ENCODE results near the gene DNAJB1.

- TF ChIP-seq POLR2A (IDR thresholded peaks at IDR 0.05; ENCODE audit: low read depth, low read length): no peak
- no peak for TF ChIP-seq POLR2AphosphoS5 (IDR thresholded peaks at IDR 0.05; ENCODE audit: low read depth, low read length)
- TF ChIP-seq SPI1 (IDR thresholded peaks at IDR 0.05; ENCODE audit: low read depth, low read length): no peak
- TF ChIP-seq TAF1 (IDR thresholded peaks at IDR 0.05; ENCODE audit: low read depth, low read length): no peak
- no peak for TF ChIP-seq PAX5 (IDR thresholded peaks at IDR 0.05; ENCODE audit: insufficient read depth, low read length, severe bottlenecking)
- no peak for TF ChIP-seq POU2F2 (IDR thresholded peaks at IDR 0.05; ENCODE audit: low read depth, low read length)
Observed at GRCh38 chr19:14473073-14473977, 44.9 kb downstream of the DNAJB1 start.

All from GM12891 (cell line).